Measurements from ENCODE around the gene DCTN2. TPM values are rescaled to one million over a fixed set of nuclear protein-coding genes. Genes with fewer than 3 reads are reported as not detected.
"Not testable (repeated sequence)": the region's sequence is repeated elsewhere in the genome, so short reads cannot be mapped to it uniquely, and the experiment has no call there.

The DCTN2 gene
- total RNA-seq, 4 donors from 2014 or later = 166 to 257 (median 181) TPM

DNA sequence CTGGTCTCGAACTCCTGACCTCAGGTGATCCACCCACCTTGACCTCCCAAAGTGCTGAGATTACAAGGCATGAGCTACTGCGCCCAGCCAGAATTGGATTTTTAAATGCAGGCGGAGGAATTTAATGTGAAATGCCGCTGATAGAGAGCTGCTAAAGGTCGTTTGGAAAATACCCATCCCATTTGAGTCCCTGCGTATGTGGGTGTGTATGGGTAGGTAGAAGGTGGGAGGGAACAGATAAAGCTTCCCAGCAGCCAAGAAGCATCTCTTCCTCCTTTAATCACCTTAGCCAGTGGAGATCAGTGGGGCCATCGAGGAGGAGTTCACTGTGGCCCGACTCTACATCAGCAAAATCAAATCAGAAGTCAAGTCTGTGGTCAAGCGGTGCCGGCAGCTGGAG, 27.8 kb upstream of the DCTN2 start:
- no peak for TF ChIP-seq POLR2A (IDR thresholded peaks at IDR 0.05)
- TF ChIP-seq, protein P1, sequence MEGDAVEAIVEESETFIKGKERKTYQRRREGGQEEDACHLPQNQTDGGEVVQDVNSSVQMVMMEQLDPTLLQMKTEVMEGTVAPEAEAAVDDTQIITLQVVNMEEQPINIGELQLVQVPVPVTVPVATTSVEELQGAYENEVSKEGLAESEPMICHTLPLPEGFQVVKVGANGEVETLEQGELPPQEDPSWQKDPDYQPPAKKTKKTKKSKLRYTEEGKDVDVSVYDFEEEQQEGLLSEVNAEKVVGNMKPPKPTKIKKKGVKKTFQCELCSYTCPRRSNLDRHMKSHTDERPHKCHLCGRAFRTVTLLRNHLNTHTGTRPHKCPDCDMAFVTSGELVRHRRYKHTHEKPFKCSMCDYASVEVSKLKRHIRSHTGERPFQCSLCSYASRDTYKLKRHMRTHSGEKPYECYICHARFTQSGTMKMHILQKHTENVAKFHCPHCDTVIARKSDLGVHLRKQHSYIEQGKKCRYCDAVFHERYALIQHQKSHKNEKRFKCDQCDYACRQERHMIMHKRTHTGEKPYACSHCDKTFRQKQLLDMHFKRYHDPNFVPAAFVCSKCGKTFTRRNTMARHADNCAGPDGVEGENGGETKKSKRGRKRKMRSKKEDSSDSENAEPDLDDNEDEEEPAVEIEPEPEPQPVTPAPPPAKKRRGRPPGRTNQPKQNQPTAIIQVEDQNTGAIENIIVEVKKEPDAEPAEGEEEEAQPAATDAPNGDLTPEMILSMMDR (IDR thresholded peaks at IDR 0.05) = no peak
- WGBS, 2 donors = 88 to 92% methylated on average over 10 of the region's 10 CpGs
- no peak overlapping the region for H3K4me3 ChIP-seq (ENCODE audit: low read depth, poor library complexity, severe bottlenecking)
- DNase-seq (ENCODE audit: low spot score in 2 of 2) = no peak
- intact Hi-C loops (cut with DNase I; ENCODE audit: low total_unique reads) = no loop called here

DNA sequence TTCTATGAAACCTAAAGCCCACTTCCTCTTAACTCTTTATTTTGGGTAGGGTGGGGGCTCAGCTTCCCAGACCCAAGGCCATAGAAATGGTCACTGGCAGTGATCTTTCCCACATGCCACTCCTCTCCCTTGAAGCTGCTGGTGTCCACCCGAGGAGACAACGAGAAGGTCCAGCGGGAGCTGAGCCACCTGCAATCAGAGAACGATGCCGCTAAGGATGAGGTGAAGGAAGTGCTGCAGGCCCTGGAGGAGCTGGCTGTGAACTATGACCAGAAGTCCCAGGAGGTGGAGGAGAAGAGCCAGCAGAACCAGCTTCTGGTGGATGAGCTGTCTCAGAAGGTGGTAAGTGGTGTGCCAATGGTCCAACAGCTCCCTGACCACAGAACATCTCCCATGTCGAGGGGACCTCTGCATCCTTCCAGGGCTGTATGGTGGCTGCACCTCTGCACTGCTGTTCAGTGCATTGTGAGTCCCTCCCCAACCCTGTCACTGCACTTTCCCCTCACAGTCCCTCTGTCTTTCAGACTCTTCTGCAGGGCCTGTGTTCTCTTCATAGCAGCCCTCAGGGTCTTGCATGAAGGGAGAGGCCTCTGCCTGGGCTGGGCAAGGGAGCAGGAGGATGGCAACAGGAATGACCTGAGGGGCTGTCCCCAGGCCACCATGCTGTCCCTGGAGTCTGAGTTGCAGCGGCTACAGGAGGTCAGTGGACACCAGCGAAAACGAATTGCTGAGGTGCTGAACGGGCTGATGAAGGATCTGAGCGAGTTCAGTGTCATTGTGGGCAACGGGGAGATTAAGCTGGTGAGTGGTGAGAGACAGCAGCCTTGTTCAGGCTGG, 25.2 kb upstream of the DCTN2 start:
- no peak overlapping the region for H3K4me3 ChIP-seq (ENCODE audit: low read depth, poor library complexity, severe bottlenecking)
- intact Hi-C loops (cut with DNase I; ENCODE audit: low total_unique reads) = no loop called here
- WGBS, 2 donors = 84 to 91% methylated on average over 12 of the region's 12 CpGs
- TF ChIP-seq POLR2A (IDR thresholded peaks at IDR 0.05) = no peak
- TF ChIP-seq, protein P1 (IDR thresholded peaks at IDR 0.05) = no peak
- DNase-seq (ENCODE audit: low spot score in 2 of 2) = no peak

DNA sequence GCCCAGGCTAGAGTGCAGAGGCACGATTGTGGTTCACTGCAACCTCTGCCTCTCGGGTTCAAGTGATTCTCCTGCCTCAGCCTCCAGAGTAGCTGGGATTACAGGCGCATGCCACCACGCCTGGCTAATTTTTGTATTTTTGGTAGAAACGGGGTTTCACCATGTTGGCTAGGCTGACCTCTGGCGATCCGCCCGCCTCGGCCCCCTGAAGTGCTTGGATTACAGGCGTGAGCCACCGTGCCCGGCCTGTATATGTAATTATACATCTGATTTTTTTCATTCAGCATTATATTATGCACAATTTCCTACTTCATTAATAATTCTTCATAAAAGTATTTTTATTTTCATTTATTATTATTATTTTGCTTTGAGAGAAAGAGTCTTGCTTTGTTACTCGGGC, 23.4 kb upstream of the DCTN2 start:
- intact Hi-C loops (cut with DNase I; ENCODE audit: low total_unique reads) = not testable (repeated sequence)

DNA sequence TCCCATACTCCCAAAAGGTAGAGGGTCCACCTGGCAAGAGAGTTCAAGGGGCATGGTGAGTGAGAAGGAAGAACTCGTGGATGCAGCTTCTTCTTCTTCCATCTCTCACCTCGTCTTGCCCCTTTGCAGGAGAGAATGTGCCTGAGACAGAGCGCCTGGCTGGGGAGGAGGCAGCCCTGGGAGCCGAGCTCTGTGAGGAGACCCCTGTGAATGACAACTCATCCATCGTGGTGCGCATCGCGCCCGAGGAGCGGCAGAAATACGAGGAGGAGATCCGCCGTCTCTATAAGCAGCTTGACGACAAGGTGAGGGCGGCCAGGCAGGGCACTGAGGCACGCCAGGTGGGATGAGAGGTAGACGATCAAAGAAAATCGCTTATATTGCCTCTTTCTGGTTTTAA, 22.9 kb upstream of the DCTN2 start:
- no peak overlapping the region for H3K4me3 ChIP-seq (ENCODE audit: low read depth, poor library complexity, severe bottlenecking)
- intact Hi-C loops (cut with DNase I; ENCODE audit: low total_unique reads) = no loop called here
- 87% methylated on average over 18 of the region's 18 CpGs for WGBS, 2 donors
- no peak for DNase-seq (ENCODE audit: low spot score in 2 of 2)
- TF ChIP-seq POLR2A (IDR thresholded peaks at IDR 0.05) = no peak
- TF ChIP-seq, protein P1 (IDR thresholded peaks at IDR 0.05) = no peak

More for the DNA sequence above, 23.4 kb upstream of the DCTN2 start:
- H3K4me3 ChIP-seq (ENCODE audit: low read depth, poor library complexity, severe bottlenecking); DNase-seq (ENCODE audit: low spot score in 2 of 2): not testable (repeated sequence)
- WGBS, 2 donors = 83 to 84% methylated on average over 13 of the region's 13 CpGs

DNA sequence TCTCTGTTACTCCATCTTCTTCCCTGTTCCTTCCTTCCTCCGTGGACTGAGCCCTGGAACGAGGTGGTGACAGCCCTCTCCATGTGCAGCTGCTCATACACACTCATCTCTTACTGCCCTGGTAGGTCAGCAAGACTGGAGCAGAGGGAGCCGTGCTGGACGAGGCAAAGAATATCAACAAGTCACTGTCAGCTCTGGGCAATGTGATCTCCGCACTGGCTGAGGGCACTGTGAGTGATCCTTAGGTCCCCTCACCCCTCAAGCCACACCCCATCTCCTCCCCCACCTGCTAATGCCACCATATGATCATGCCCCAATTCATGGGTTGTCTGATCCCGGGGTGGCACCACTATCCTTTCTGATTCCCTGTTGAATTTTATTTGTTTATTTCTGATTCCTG, 21.8 kb upstream of the DCTN2 start:
- intact Hi-C loops (cut with DNase I; ENCODE audit: low total_unique reads) = no loop called here
- no peak for DNase-seq (ENCODE audit: low spot score in 2 of 2)
- WGBS, 2 donors = 82 to 84% methylated on average over 6 of the region's 6 CpGs
- TF ChIP-seq, protein P1 (IDR thresholded peaks at IDR 0.05) = no peak
- TF ChIP-seq POLR2A (IDR thresholded peaks at IDR 0.05) = no peak
- no peak overlapping the region for H3K4me3 ChIP-seq (ENCODE audit: low read depth, poor library complexity, severe bottlenecking)

DNA sequence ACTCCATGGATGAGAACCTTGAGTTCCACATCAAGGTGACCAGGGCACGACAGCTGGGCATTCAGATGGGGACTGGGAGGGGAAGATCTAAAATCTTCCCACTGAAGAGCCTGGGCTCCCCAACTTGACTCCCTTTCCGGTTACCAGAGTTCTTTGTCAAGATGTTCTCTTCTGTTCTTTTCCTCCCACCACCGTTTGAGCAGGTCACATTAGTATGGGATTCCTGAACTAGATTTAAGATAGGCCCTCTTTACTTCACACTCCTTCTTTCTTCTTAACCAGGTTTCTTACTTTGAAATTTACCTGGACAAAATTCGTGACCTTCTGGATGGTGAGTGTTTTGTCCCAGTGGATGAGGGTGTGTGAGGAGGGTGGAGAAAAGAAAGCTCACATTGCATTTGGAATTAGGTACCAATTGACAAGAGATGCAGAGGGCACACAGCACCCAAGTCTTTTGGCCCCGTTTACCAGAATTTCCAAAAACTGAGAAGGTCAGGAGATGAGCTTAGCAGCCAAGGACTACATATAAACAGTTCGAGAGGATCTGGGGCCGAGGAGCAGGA, 17.3 kb upstream of the DCTN2 start:
- H3K4me3 ChIP-seq (ENCODE audit: low read depth, poor library complexity, severe bottlenecking) = no peak overlapping the region
- no peak for TF ChIP-seq POLR2A (IDR thresholded peaks at IDR 0.05)
- TF ChIP-seq, protein P1 (IDR thresholded peaks at IDR 0.05) = no peak
- 84 to 88% methylated on average over 7 of the region's 7 CpGs for WGBS, 2 donors
- intact Hi-C loops (cut with DNase I; ENCODE audit: low total_unique reads) = no loop called here
- no peak for DNase-seq (ENCODE audit: low spot score in 2 of 2)
